Measurements from ENCODE around the gene SUN2.

GRCh38 chr22:38696606-38697424 lies 59.0 kb downstream of the SUN2 start:
- no peak for TF ChIP-seq CTCF (conservative IDR thresholded peaks at IDR 0.05; ENCODE audit: low read depth, low read length)
- TF ChIP-seq EZH2 (IDR thresholded peaks at IDR 0.05; ENCODE audit: borderline replicate concordance, low read depth, low read length, poor library complexity, severe bottlenecking) = no peak
